ENCODE data around the gene SZT2.
"Not testable (repeated sequence)": the region's sequence is repeated elsewhere in the genome, so short reads cannot be mapped to it uniquely, and the experiment has no call there.

The SZT2 gene

GRCh38 chr1:43466403-43466802, 76.7 kb downstream of the SZT2 start:
- H3K4me3 ChIP-seq (ENCODE audit: insufficient read depth, low read depth, low read length), result no peak overlapping the region
- H3K27me3 ChIP-seq (ENCODE audit: control insufficient read depth, insufficient read depth, low read length, poor library complexity, severe bottlenecking), result no peaks in the 10 kb centered on the region
- 92 to 93% methylated on average over 2 of the region's 2 CpGs for WGBS, 2 experiments
- no peaks in the 10 kb centered on the region for H3K36me3 ChIP-seq (ENCODE audit: control insufficient read depth, insufficient read depth, low read length)
- H3K27ac ChIP-seq (ENCODE audit: insufficient read depth, low read depth, low read length, poor library complexity, severe bottlenecking), result no peak overlapping the region
- H3K9me3 ChIP-seq (ENCODE audit: control insufficient read depth, low read length), result no peaks in the 10 kb centered on the region
- H3K4me1 ChIP-seq (ENCODE audit: control insufficient read depth, insufficient read depth, low read length), result no peaks in the 10 kb centered on the region

DNA sequence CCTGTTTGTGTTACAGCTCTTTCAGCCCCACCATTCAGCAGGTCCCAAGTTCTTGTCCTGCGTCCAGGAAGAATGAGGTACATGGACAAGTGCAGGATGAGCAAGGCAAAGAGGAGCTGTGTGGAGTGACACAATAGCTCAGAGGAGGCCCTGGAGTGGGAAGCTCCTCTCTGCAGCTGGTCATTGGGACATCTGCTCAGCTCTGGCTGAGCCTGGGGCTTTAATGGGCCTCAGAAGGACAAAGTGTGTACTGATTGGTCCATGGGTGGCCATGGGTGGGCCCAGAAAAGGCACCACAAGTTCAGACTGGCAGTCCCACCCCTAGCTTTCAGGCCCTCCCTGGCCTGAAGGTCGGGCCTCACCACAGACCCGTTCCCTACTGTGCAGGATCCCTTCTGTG, 78.7 kb downstream of the SZT2 start:
- Histone ChIP-seq H3K36me3 (ENCODE audit: control insufficient read depth, insufficient read depth, low read length) (no peaks in the 10 kb centered on the region), H3K4me3 (ENCODE audit: insufficient read depth, low read depth, low read length) (no peak overlapping the region), H3K4me1 (ENCODE audit: control insufficient read depth, insufficient read depth, low read length) (no peaks in the 10 kb centered on the region), H3K27me3 (ENCODE audit: control insufficient read depth, insufficient read depth, low read length, poor library complexity, severe bottlenecking) (no peaks in the 10 kb centered on the region), H3K9me3 (ENCODE audit: control insufficient read depth, low read length) (no peaks in the 10 kb centered on the region), H3K27ac (ENCODE audit: insufficient read depth, low read depth, low read length, poor library complexity, severe bottlenecking) (no peak overlapping the region)
- WGBS, 2 experiments, result 91% methylated on average over 3 of the region's 3 CpGs

DNA sequence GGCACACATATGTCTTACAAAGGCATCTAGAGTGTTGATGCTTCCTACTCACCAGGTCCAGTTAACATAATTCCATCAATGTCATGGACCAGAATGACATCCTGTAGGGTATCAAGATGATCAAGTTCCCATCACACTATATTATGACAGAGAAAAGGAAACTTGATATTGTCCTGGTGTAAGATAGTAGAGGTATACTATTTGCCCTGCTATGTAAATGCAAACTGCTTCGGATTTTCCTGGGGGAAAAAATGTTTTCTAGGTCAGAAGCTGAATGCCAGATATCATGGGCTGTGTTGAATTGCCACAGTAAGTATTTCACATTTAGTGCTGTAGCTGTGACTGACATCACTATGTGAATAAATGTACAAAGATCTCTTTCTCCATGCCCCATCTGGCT, 80.2 kb downstream of the SZT2 start:
- no peaks in the 10 kb centered on the region for H3K9me3 ChIP-seq (ENCODE audit: control insufficient read depth, low read length)

GRCh38 chr1:43472087-43472462, 82.4 kb downstream of the SZT2 start:
- H3K9me3 ChIP-seq (ENCODE audit: control insufficient read depth, low read length), result no peaks in the 10 kb centered on the region
- H3K4me1 ChIP-seq (ENCODE audit: control insufficient read depth, insufficient read depth, low read length), result no peaks in the 10 kb centered on the region
- H3K4me3 ChIP-seq (ENCODE audit: insufficient read depth, low read depth, low read length), result no peak overlapping the region
- no peak overlapping the region for H3K27ac ChIP-seq (ENCODE audit: insufficient read depth, low read depth, low read length, poor library complexity, severe bottlenecking)
- H3K27me3 ChIP-seq (ENCODE audit: control insufficient read depth, insufficient read depth, low read length, poor library complexity, severe bottlenecking), result no peaks in the 10 kb centered on the region
- no peaks in the 10 kb centered on the region for H3K36me3 ChIP-seq (ENCODE audit: control insufficient read depth, insufficient read depth, low read length)
- 96 to 97% methylated on average over 5 of the region's 5 CpGs for WGBS, 2 experiments

More for the DNA sequence above, 80.2 kb downstream of the SZT2 start:
- Histone ChIP-seq H3K4me3 (ENCODE audit: insufficient read depth, low read depth, low read length) (no peak overlapping the region), H3K36me3 (ENCODE audit: control insufficient read depth, insufficient read depth, low read length) (no peaks in the 10 kb centered on the region), H3K27me3 (ENCODE audit: control insufficient read depth, insufficient read depth, low read length, poor library complexity, severe bottlenecking) (no peaks in the 10 kb centered on the region), H3K4me1 (ENCODE audit: control insufficient read depth, insufficient read depth, low read length) (no peaks in the 10 kb centered on the region), H3K27ac (ENCODE audit: insufficient read depth, low read depth, low read length, poor library complexity, severe bottlenecking) (no peak overlapping the region)
- 84 to 97% methylated on average over 1 of the region's 1 CpG for WGBS, 2 experiments

GRCh38 chr1:43472463-43473151, 82.9 kb downstream of the SZT2 start:
- not testable (repeated sequence) for H3K27me3 ChIP-seq (ENCODE audit: control insufficient read depth, insufficient read depth, low read length, poor library complexity, severe bottlenecking); H3K36me3 ChIP-seq (ENCODE audit: control insufficient read depth, insufficient read depth, low read length); H3K4me1 ChIP-seq (ENCODE audit: control insufficient read depth, insufficient read depth, low read length); H3K9me3 ChIP-seq (ENCODE audit: control insufficient read depth, low read length); H3K4me3 ChIP-seq (ENCODE audit: insufficient read depth, low read depth, low read length); H3K27ac ChIP-seq (ENCODE audit: insufficient read depth, low read depth, low read length, poor library complexity, severe bottlenecking)
- 74 to 80% methylated on average over 2 to 4 of the region's 6 CpGs for WGBS, 2 experiments

GRCh38 chr1:43473463-43473862, 83.8 kb downstream of the SZT2 start:
- Histone ChIP-seq H3K36me3 (ENCODE audit: control insufficient read depth, insufficient read depth, low read length) (no peaks in the 10 kb centered on the region), H3K4me3 (ENCODE audit: insufficient read depth, low read depth, low read length) (no peak overlapping the region), H3K27me3 (ENCODE audit: control insufficient read depth, insufficient read depth, low read length, poor library complexity, severe bottlenecking) (no peaks in the 10 kb centered on the region), H3K9me3 (ENCODE audit: control insufficient read depth, low read length) (no peaks in the 10 kb centered on the region), H3K4me1 (ENCODE audit: control insufficient read depth, insufficient read depth, low read length) (no peaks in the 10 kb centered on the region), H3K27ac (ENCODE audit: insufficient read depth, low read depth, low read length, poor library complexity, severe bottlenecking) (no peak overlapping the region)
- WGBS, 2 experiments, result 95 to 98% methylated on average over 2 to 3 of the region's 4 CpGs

GRCh38 chr1:43475611-43476401, 86.1 kb downstream of the SZT2 start:
- WGBS, 2 experiments, result 77% methylated on average over 8 of the region's 10 CpGs
- H3K4me1 ChIP-seq (ENCODE audit: control insufficient read depth, insufficient read depth, low read length); H3K27ac ChIP-seq (ENCODE audit: insufficient read depth, low read depth, low read length, poor library complexity, severe bottlenecking); H3K36me3 ChIP-seq (ENCODE audit: control insufficient read depth, insufficient read depth, low read length); H3K4me3 ChIP-seq (ENCODE audit: insufficient read depth, low read depth, low read length); H3K9me3 ChIP-seq (ENCODE audit: control insufficient read depth, low read length); H3K27me3 ChIP-seq (ENCODE audit: control insufficient read depth, insufficient read depth, low read length, poor library complexity, severe bottlenecking): not testable (repeated sequence)

DNA sequence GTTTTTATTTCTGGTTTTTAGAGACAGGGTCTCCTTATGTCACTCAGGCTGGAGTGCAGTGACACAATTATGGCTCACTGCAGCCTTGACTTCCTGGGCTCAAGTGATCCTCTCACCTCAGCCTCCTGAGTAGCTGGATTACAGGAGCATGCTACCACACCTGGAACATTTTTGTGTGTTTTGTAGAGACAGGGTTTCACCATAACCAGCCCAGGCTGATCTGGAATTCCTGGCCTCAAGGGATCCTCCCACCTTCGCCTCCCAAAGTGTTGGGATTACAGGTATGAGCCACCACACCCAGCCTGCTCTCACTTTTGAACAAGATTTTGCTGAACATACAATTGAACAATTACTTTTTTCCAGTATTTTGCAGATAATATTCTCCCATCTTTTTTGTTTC, 88.0 kb downstream of the SZT2 start:
- Histone ChIP-seq H3K4me3 (ENCODE audit: insufficient read depth, low read depth, low read length) (no peak overlapping the region), H3K36me3 (ENCODE audit: control insufficient read depth, insufficient read depth, low read length) (no peaks in the 10 kb centered on the region), H3K4me1 (ENCODE audit: control insufficient read depth, insufficient read depth, low read length) (no peaks in the 10 kb centered on the region), H3K9me3 (ENCODE audit: control insufficient read depth, low read length) (no peaks in the 10 kb centered on the region), H3K27me3 (ENCODE audit: control insufficient read depth, insufficient read depth, low read length, poor library complexity, severe bottlenecking) (no peaks in the 10 kb centered on the region), H3K27ac (ENCODE audit: insufficient read depth, low read depth, low read length, poor library complexity, severe bottlenecking) (no peak overlapping the region)
- WGBS, 2 experiments, result 92 to 100% methylated on average over 1 of the region's 1 CpG

DNA sequence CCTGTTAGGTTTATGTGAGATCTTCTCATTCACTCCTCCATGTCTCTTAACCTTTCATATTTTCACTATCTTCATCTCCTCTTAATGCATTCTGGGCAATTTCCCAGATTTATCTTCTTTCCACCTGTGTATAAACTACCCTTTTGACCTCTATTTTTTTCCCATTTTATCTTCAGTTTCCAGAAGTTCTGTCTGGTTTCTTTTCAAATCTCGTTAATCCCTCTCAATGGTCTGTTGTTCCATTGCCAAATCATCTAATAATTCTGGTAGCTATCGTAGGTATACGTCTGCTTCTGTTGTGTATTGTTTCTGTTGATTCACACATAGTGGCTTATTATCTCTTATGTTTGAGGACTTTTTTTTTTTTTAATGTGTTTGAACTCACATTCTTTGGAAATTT, 89.7 kb downstream of the SZT2 start:
- 93 to 99% methylated on average over 3 of the region's 3 CpGs for WGBS, 2 experiments
- H3K36me3 ChIP-seq (ENCODE audit: control insufficient read depth, insufficient read depth, low read length), result no peaks in the 10 kb centered on the region
- H3K27me3 ChIP-seq (ENCODE audit: control insufficient read depth, insufficient read depth, low read length, poor library complexity, severe bottlenecking), result no peaks in the 10 kb centered on the region
- no peaks in the 10 kb centered on the region for H3K9me3 ChIP-seq (ENCODE audit: control insufficient read depth, low read length)
- H3K4me1 ChIP-seq (ENCODE audit: control insufficient read depth, insufficient read depth, low read length), result no peaks in the 10 kb centered on the region
- no peak overlapping the region for H3K27ac ChIP-seq (ENCODE audit: insufficient read depth, low read depth, low read length, poor library complexity, severe bottlenecking)
- no peak overlapping the region for H3K4me3 ChIP-seq (ENCODE audit: insufficient read depth, low read depth, low read length)

DNA sequence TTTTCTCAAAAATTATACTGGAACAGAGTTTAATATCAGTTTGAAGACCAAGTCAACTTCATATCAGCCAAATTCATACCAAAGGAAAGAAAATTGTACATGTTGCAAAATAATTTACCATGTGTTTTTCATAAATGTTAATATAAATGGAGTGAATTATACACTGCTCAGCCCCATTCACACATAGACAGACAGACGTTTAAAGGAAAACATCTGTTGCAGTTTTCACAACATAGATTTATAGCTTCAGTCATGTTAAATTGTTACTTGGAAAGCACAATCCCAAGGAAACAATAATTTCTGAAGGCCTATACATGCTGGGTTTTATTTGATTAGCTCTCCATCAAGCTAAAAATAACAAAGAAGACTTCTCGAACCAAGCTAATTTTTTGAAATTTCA, 91.8 kb downstream of the SZT2 start:
- Histone ChIP-seq H3K4me3 (ENCODE audit: insufficient read depth, low read depth, low read length) (no peak overlapping the region), H3K36me3 (ENCODE audit: control insufficient read depth, insufficient read depth, low read length) (no peaks in the 10 kb centered on the region), H3K27ac (ENCODE audit: insufficient read depth, low read depth, low read length, poor library complexity, severe bottlenecking) (no peak overlapping the region), H3K4me1 (ENCODE audit: control insufficient read depth, insufficient read depth, low read length) (no peaks in the 10 kb centered on the region), H3K9me3 (ENCODE audit: control insufficient read depth, low read length) (no peaks in the 10 kb centered on the region), H3K27me3 (ENCODE audit: control insufficient read depth, insufficient read depth, low read length, poor library complexity, severe bottlenecking) (no peaks in the 10 kb centered on the region)
- WGBS, 2 experiments, result 80 to 100% methylated on average over 1 to 2 of the region's 2 CpGs
